Measurements from ENCODE around the gene SCNN1B.

DNA sequence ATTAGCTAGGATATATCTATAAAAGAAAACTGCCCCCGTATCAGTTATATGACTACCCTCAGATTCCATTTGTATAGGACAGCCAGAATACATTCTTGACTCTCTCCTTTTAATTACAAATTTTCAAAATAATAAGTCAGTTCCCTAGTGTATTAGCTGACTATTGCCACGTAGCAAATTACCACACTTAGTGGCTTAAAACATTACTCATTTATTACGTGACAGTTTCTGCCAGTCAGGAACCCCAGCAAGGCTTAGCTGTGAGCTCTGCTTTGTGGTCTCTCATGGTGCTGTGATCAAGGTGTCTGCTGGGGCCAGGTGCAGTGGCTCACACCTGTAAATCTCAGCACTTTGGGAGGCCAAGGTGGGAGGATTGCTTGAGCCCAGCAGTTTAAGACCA, 13.9 kb upstream of the SCNN1B start:
- TF ChIP-seq, protein P1, sequence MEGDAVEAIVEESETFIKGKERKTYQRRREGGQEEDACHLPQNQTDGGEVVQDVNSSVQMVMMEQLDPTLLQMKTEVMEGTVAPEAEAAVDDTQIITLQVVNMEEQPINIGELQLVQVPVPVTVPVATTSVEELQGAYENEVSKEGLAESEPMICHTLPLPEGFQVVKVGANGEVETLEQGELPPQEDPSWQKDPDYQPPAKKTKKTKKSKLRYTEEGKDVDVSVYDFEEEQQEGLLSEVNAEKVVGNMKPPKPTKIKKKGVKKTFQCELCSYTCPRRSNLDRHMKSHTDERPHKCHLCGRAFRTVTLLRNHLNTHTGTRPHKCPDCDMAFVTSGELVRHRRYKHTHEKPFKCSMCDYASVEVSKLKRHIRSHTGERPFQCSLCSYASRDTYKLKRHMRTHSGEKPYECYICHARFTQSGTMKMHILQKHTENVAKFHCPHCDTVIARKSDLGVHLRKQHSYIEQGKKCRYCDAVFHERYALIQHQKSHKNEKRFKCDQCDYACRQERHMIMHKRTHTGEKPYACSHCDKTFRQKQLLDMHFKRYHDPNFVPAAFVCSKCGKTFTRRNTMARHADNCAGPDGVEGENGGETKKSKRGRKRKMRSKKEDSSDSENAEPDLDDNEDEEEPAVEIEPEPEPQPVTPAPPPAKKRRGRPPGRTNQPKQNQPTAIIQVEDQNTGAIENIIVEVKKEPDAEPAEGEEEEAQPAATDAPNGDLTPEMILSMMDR (IDR thresholded peaks at IDR 0.05): no peak
- TF ChIP-seq POLR2AphosphoS5 (IDR thresholded peaks at IDR 0.05): no peak
